ENCODE measurements around the gene YEATS2.
"Not testable (repeated sequence)": the region's sequence is repeated elsewhere in the genome, so short reads cannot be mapped to it uniquely, and the experiment has no call there.

Gene YEATS2

DNA sequence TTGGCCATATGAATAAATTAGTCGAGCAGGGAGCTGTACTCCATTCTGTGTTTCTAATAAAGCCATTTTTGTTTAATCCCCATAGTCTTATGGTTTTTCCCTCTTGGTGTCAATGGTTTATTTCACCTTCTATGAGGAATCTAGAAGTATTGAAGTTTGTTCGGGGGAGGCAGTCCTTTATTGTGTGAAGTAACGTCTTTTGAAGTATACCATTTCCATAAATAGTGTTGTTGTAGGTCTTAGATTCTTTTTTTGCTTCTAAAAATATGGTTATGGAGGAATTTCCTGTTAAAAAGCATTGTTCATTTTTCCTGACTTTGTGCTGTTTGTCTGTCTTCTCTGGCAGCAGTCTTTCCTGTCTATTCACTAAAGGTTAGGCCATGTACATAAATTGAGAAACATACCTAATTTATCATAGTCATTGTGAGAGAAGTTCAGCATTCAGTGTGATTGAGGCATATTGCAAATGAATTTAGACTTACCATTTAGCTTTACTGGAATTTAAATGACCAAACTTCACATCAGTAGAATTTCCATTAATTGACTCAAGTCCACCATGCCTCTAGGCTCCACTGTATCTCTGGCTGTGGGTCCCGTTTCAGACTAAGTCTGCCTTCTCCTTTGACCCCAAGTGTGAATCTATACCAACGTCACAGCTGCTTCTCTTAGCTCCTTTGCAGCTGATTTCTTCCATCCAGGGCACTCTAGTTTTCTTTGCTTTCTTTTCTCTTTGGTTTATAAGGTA lies 37.3 kb downstream of the YEATS2 start:
- no peak for TF ChIP-seq POLR2A (IDR thresholded peaks at IDR 0.05; ENCODE audit: low read length)
- no peak for TF ChIP-seq GATA1 (IDR thresholded peaks at IDR 0.05; ENCODE audit: low read depth, low read length)
- DNase-seq: no peak

DNA sequence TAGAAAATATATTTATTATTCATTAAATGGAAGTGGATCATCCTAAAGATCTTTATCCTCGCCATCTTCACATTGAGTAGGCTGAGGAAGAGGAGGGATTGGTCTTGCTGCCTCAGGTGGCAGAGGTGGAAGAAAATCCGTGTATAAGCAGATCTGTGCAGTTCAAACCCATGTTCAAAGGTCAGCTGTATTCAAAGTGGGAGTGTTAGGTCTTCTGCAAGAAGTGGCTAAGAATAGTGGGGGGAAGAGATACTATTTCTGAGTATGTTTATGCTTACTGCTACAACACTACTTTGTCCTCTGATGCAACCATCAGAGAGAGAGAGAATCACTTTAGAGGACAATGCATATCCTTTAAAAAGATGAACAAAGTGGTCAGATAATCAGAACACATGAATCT lies 39.5 kb downstream of the YEATS2 start:
- no peak for DNase-seq
- TF ChIP-seq POLR2A (IDR thresholded peaks at IDR 0.05; ENCODE audit: low read length): no peak
- TF ChIP-seq GATA1 (IDR thresholded peaks at IDR 0.05; ENCODE audit: low read depth, low read length): no peak

DNA sequence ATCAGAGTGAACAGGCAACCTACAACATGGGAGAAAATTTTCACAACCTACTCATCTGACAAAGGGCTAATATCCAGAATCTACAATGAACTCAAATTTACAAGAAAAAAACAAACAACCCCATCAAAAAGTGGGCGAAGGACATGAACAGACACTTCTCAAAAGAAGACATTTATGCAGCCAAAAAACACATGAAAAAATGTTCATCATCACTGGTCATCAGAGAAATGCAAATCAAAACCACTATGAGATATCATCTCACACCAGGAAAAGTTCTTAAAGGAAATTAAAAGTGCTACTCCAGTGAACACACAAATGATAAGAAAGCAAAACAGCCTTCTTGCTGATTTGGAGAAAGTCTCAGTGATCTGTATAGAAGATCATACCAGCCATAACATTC lies 42.6 kb downstream of the YEATS2 start:
- DNase-seq: not testable (repeated sequence)

DNA sequence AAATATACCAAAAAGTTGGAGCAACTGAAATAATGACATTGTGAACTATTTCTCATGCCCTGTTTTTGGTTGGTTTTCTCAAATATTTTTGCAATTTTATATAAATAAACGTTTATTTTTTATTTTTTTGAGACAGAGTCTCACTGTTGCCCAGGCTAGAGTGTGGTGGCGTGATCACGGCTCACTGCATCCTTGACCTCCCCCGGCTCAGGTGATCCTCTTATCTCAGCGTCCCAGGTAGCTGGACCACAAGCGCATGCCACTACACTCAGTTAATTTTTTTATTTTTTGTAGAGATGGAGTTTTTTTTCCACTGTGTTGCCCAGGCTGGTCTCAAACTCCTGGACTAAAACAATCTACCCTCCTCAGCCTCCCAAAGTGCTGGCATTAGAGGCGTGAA lies 45.6 kb downstream of the YEATS2 start:
- TF ChIP-seq GATA1 (IDR thresholded peaks at IDR 0.05; ENCODE audit: low read depth, low read length) (no peak), POLR2A (IDR thresholded peaks at IDR 0.05; ENCODE audit: low read length) (no peak)
- DNase-seq: no peak

DNA sequence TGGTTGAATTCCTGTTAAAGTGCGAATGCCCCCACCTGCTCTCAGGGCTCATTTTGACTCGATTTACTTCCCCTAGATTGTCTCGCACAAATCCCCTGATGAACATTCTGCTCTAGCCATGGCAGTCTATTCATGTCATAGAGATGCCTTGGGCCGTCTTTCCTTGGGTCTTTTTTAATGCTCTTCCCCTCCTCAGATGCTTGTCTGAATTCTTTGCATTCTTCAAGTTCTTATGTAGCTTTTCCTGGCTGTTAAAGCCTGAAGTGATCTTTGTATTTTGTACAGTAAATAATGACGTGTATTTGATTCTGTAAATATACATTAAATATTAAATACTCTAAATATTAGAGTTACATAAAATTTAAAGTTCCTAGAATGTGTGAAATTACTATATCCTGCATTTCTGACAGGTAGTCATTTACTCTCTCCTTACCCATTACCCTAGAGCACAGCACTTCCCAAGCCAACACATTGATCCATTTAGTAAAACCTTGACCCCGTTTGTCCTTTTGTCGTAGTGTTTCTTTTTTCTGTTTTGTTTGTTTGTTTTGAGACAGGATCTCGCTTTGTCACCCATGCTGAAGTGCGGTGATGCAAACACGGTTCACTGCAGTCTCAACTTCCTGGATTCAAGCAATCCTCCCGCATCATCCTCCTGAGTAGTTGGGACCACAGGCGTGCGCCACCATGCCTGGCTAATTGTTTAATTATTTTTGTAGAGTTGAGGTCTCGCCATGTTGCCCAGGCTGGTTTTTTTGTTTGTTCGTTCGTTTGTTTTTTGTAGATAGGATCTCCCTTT lies 47.9 kb downstream of the YEATS2 start:
- DNase-seq: no peak
- TF ChIP-seq GATA1 (IDR thresholded peaks at IDR 0.05; ENCODE audit: low read depth, low read length) (no peak), POLR2A (IDR thresholded peaks at IDR 0.05; ENCODE audit: low read length) (no peak)

DNA sequence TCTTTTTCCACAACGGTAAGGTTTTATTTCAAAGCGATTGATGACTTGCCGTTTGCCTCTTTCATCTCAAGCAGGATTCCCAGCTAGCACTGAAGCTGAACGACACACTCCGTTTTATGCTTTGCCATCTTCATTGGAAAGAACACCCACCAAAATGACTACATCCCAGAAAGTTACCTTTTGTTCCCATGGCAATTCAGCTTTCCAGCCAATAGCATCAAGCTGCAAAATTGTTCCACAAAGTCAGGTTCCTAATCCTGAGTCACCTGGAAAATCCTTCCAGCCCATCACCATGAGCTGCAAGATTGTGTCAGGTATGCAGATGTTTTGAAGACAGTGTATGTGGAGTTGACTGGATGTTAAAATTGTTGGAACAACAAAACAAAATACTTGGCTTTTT lies 56.5 kb downstream of the YEATS2 start:
- DNase-seq: no peak
- TF ChIP-seq GATA1 (IDR thresholded peaks at IDR 0.05; ENCODE audit: low read depth, low read length) (no peak), POLR2A (IDR thresholded peaks at IDR 0.05; ENCODE audit: low read length) (no peak)

DNA sequence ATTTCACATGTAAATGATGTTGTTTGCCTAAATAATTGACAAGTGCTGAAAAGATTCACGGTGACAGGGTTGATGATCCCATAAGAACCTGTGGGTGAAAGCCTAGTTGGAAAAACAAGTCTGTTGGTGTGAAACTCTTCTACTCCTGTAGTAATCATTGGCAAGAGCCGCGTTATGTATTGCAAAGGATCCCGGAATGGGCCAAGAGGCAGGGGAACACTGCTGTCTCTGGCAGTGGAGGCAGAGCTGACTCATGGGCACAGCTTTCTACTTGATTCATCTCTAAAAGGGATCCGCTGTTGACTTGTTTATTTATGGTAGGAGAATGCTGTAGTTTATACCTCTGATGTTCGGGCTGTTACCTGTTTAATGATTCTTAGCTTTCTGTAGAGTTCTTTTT lies 64.7 kb downstream of the YEATS2 start:
- no peak for DNase-seq
- TF ChIP-seq POLR2A (IDR thresholded peaks at IDR 0.05; ENCODE audit: low read length) (no peak), GATA1 (IDR thresholded peaks at IDR 0.05; ENCODE audit: low read depth, low read length) (no peak)

DNA sequence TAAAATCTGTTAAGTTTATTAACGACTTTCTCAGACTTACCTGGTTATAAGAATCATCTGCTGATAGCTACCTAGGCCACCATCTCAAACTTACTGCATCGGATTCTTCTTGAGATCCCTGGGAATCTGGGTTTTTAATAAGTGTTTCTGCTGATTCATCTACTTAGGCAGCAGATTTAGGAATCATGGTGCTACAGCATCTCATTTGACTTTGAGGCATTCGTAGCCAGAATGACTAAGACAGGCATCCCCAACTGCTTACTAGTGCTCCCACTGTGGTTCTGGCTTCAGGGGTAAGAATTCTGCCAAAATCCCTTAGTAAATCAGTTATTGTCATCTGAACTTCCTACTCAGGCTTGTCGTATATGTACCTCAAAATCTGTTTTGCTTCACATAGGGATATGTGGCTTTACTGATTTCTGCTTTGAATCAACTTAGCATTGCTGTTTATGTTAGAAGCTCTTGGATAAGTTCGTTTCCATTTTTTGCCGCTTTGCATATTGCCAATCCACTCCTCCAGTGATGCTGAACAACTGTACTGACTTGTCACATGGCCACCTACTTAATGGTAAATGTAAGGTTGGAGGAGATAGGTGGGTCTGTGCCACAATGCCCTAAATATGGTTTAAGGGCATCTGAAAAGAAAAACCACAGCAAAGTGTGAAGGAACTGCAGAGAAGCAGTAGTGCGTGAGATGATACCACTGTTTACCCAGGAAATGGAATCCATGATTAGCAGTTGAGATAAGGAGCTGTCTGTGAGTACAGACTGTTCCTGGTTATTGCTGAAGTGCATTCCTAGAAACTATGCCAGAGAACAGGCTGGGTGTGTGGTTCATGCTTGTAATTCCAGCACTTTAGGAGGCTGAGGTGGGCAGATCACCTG lies 67.5 kb downstream of the YEATS2 start:
- no peak for DNase-seq
- TF ChIP-seq POLR2A (IDR thresholded peaks at IDR 0.05; ENCODE audit: low read length) (no peak), GATA1 (IDR thresholded peaks at IDR 0.05; ENCODE audit: low read depth, low read length) (no peak)

DNA sequence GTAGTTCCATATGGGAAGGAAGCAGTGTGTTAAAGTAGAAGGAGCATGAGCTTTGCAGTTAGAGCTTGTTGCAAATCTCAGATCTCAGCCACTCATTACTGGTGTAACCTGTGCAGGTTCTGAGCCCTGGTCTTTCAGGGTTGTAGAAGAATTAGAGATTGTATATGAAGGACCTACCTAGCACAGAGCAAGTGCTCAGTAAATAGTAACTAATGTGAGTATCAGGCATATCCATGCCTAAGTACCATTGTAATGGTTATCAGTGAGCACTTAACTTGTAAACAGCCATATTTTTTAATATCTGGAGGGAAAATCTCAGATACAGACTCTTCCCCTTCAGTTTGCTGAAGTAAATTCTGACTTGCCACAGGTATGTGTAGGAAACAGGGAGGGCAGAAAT lies 68.5 kb downstream of the YEATS2 start:
- DNase-seq: no peak

DNA sequence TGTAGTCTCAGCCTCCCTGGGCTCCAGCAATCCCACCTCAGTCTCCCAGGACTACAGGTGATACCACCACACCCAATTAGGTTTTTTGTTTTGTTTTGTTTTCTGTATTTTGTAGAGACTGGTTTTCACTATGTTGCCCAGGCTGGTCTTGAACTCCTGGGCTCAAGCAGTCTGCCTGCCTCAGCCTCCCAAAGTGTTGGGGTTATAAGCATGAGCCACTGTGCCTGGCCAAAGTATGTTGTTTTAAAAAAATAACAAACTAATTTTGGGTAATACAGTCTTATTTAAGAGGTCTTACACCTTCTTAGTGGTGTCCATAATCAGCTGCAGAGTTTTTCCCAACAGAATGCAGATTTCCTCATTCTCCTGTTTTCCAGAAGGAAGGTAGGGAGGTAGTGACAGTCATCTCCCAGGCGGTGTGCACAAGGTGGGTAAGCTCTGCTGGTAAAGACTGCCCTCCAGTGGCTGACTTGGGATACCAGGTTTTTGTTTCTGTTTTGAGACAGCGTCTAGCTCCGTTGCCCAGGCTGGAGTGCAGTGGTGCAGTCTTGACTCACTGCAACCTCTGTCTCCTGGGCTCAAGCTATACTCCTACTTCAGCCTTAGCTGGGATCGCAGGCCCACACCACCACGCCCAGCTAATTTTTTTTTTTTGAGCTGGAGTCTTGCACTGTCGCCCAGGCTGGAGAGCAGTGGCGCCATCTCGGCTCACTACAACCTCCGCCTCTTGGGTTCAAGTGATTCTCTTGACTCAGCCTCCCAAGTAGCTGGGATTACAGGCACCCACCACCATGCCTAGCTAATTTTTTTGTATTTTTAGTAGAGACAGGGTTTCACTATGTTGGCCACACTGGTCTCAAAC lies 69.4 kb downstream of the YEATS2 start:
- peak; percentile 65 to 85 for DNase-seq
- TF ChIP-seq POLR2A (IDR thresholded peaks at IDR 0.05; ENCODE audit: low read length) (no peak), GATA1 (IDR thresholded peaks at IDR 0.05; ENCODE audit: low read depth, low read length) (no peak)

More for the DNA sequence above, 68.5 kb downstream of the YEATS2 start:
- TF ChIP-seq GATA1 (IDR thresholded peaks at IDR 0.05; ENCODE audit: low read depth, low read length) (no peak), POLR2A (IDR thresholded peaks at IDR 0.05; ENCODE audit: low read length) (no peak)

DNA sequence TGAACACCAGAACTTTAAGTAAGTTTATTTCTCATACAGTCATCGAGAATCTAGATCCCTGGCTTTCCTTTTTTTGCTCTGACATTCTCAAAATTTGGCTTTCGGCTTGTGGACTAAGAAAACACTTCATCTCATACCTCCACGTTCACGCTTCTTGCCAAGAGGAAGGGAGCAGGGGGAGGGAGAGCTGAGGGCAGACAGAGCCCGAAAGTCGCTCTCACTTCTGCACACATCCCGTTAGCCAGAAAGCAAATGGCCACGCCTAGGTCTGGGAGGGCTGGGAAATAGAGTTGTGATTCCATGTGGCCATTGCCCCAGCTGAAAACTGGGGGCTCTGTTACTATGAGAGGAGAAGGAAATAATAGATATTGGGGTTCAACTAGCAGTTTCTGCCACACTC lies 70.5 kb downstream of the YEATS2 start:
- TF ChIP-seq GATA1 (IDR thresholded peaks at IDR 0.05; ENCODE audit: low read depth, low read length) (no peak), POLR2A (IDR thresholded peaks at IDR 0.05; ENCODE audit: low read length) (no peak)

DNA sequence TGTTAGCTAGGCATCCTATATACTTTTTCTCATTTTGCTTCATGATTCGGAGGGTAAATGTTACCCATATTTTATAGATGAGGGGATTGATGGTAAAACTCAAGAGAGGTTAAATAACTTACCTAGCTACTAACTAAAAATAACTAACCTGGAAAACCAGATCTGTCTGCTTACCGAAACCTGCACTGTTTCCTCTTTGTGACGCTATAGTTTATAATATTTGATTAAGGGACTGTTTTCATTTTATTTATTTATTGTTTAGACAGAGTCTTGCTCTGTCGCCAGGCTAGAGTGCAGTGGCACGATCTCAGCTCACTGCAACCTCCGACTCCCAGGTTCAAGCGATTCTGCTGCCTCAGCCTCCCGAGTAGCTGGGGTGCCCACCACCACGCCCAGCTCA lies 71.9 kb downstream of the YEATS2 start:
- TF ChIP-seq GATA1 (IDR thresholded peaks at IDR 0.05; ENCODE audit: low read depth, low read length) (no peak), POLR2A (IDR thresholded peaks at IDR 0.05; ENCODE audit: low read length) (no peak)
- DNase-seq: no peak

More for the DNA sequence above, 70.5 kb downstream of the YEATS2 start:
- DNase-seq: no peak

DNA sequence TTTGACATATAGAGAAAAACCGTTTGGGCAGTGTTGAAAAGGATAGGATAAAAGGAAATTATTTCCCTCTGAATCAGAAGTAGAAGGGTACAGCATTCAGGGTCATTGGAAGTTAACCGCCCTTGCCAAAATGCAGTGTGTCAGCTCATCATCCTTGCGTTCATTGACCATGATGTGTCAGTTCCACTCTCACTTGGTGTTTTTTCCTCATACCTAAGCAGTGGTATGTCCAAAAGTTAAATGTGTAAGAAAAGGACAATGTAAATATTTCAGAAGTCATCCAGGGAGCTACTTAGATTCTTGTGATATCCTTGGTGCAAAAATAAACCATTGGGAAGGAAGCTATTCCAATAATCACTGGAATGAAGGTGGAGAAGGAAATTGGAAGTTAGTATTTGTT lies 77.0 kb downstream of the YEATS2 start:
- no peak for TF ChIP-seq GATA1 (IDR thresholded peaks at IDR 0.05; ENCODE audit: low read depth, low read length)
- no peak for TF ChIP-seq POLR2A (IDR thresholded peaks at IDR 0.05; ENCODE audit: low read length)
- DNase-seq: no peak
